ENCODE data around the gene TBX10.
A peak's percentile ranks its signal among the peaks of the same experiment; 100 is the strongest.

Gene TBX10

DNA sequence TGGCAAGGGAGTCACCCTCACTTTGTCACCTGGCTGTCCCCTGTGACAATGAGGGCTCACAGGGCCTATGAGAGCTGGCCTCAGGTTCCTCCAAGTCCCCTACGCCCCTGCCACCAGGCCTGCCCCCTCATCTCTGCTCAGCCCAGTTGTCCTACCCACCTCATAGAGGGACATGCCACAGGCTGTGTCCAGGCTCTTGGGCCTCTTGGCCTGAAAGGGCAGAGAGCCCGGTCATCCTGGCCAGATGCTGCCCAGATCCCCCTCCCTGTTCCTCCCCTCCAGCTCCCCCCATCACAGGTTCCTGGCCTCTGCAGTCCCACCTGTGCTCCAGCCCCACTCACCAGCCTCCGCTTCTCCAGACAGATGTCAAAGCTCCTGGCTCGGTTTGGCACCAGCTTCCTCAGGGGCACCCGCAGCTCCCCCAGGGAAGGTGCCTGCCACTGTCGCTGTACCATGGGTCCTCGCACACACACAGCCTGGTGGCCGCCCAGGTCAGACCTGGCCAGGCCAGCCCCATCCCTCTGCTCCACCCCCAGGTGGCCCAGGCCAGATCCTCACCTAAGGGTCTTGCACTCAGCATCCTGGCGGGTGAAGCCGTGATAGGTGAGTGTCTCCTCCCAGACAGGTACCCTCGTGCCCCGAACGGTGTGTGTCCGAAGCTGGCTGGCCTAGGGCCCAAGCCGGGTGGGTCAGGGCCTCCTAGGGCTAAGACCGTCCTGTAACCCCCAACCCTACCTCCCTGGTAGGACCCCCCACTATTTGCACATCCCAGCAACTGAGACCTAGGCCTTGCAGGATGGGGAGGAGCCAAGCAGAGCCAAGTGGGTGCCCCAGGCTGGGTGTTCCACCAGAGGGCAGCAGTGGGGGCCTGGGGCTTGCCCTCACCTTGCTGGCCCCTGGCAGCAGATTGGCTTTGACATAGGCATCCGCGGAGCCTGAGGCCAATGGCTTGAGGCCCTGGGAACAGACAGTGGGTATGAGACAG lies 24.5 kb downstream of the TBX10 start:
- peaks cover 3 to 13% of the 10 kb centered on the region in 2 donors for H3K4me1 ChIP-seq (ENCODE audit: control insufficient read depth in 1 of 2, insufficient read depth in 2 of 2, low read length in 2 of 2)
- H3K27ac ChIP-seq (ENCODE audit: low read length): no peak overlapping the region
- no peaks in the 10 kb centered on the region for H3K9me3 ChIP-seq (ENCODE audit: control insufficient read depth in 1 of 2, low read length in 2 of 2)
- peaks cover 5 to 32% of the 10 kb centered on the region in 2 donors for H3K36me3 ChIP-seq (ENCODE audit: control insufficient read depth in 1 of 2, insufficient read depth in 2 of 2, low read length in 2 of 2)
- peak overlapping the region in 1 of 2 donors; percentile 58 for H3K4me3 ChIP-seq (ENCODE audit: low read depth in 1 of 2, low read length in 2 of 2)
- peaks cover 10% of the 10 kb centered on the region for H3K27me3 ChIP-seq (ENCODE audit: low read depth, low read length)

DNA sequence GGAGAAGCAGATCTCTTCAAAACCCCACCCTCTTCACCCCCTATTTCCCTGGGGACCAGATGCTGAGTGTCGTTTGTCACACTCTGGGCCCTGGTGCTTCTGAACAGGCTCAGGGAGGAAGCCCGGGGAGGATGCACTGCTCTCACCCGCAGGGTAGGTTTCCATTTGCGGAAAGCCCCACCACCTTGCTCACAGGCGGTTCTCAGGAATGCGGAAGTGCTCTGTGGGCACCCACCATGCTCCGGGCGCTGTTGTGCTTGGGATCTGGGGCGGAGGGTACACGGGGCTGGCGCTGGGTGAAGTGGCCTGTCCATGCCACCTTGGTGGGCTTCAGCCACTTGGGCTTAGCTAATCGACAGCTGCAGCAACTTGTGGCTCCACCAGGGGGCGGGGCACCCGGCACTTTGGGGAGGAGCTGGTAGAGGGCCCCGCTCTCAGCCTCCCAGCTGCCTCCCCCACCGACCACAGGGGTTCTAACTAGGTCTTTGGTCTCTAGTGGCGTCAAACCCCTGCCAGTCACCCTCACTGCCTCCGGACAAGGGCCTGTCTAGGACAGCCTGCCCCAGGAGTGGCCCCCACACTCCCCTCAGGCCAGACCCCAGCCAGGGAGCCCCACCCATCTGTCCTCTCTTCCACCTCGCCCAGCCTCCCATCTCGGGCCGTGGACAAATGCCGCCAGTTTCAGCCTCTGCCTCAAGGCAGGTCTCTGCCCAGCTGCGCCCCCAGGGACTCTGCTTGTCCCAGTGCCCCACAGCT lies 25.4 kb downstream of the TBX10 start:
- H3K4me3 ChIP-seq (ENCODE audit: low read depth in 1 of 2, low read length in 2 of 2): peak overlapping the region; percentile 55 to 58
- peaks cover 9 to 39% of the 10 kb centered on the region in 2 donors for H3K36me3 ChIP-seq (ENCODE audit: control insufficient read depth in 1 of 2, insufficient read depth in 2 of 2, low read length in 2 of 2)
- no peaks in the 10 kb centered on the region for H3K9me3 ChIP-seq (ENCODE audit: control insufficient read depth in 1 of 2, low read length in 2 of 2)
- H3K27me3 ChIP-seq (ENCODE audit: low read depth, low read length): peaks cover 10% of the 10 kb centered on the region
- H3K27ac ChIP-seq (ENCODE audit: low read length): peak overlapping the region; percentile 43
- peaks cover 3 to 13% of the 10 kb centered on the region in 2 donors for H3K4me1 ChIP-seq (ENCODE audit: control insufficient read depth in 1 of 2, insufficient read depth in 2 of 2, low read length in 2 of 2)

- Histone ChIP-seq H3K9me3 (ENCODE audit: control insufficient read depth in 1 of 2, low read length in 2 of 2) (no peaks in the 10 kb centered on the region), H3K27ac (ENCODE audit: low read length) (peak overlapping the region; percentile 43), H3K4me1 (ENCODE audit: control insufficient read depth in 1 of 2, insufficient read depth in 2 of 2, low read length in 2 of 2) (peaks cover 3 to 14% of the 10 kb centered on the region in 2 donors), H3K27me3 (ENCODE audit: low read depth, low read length) (peaks cover 10% of the 10 kb centered on the region), H3K36me3 (ENCODE audit: control insufficient read depth in 1 of 2, insufficient read depth in 2 of 2, low read length in 2 of 2) (peaks cover 16 to 46% of the 10 kb centered on the region in 2 donors), H3K4me3 (ENCODE audit: low read depth in 1 of 2, low read length in 2 of 2) (peak overlapping the region; percentile 55 to 58)
These were observed 26.1 kb downstream of the TBX10 start for GRCh38 chr11:67613313-67613959.

DNA sequence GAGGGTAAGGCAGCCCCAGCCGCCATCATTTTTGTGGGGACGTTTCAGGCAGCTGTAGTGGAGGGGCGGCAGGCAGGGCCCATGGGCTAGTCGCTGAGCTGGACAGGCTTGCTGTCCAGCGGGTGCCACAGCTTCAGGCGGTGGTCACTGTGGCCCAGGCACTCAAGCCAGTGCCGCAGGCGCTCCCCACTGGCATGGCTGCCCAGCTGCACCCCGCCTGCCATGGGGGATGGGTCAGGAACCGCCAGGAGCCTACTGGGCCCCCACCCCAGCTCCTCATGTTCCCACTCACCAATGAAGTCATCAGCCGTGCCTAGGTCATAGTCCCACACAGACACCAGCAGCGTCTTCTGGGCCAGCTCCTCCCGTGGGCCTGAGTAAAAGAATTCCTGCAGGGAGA lies 26.8 kb downstream of the TBX10 start:
- Histone ChIP-seq H3K36me3 (ENCODE audit: control insufficient read depth in 1 of 2, insufficient read depth in 2 of 2, low read length in 2 of 2) (peaks cover 18 to 47% of the 10 kb centered on the region in 2 donors), H3K4me3 (ENCODE audit: low read depth in 1 of 2, low read length in 2 of 2) (no peak overlapping the region), H3K27me3 (ENCODE audit: low read depth, low read length) (peaks cover 10% of the 10 kb centered on the region), H3K4me1 (ENCODE audit: control insufficient read depth in 1 of 2, insufficient read depth in 2 of 2, low read length in 2 of 2) (peaks cover 3 to 20% of the 10 kb centered on the region in 2 donors), H3K27ac (ENCODE audit: low read length) (no peak overlapping the region), H3K9me3 (ENCODE audit: control insufficient read depth in 1 of 2, low read length in 2 of 2) (no peaks in the 10 kb centered on the region)

DNA sequence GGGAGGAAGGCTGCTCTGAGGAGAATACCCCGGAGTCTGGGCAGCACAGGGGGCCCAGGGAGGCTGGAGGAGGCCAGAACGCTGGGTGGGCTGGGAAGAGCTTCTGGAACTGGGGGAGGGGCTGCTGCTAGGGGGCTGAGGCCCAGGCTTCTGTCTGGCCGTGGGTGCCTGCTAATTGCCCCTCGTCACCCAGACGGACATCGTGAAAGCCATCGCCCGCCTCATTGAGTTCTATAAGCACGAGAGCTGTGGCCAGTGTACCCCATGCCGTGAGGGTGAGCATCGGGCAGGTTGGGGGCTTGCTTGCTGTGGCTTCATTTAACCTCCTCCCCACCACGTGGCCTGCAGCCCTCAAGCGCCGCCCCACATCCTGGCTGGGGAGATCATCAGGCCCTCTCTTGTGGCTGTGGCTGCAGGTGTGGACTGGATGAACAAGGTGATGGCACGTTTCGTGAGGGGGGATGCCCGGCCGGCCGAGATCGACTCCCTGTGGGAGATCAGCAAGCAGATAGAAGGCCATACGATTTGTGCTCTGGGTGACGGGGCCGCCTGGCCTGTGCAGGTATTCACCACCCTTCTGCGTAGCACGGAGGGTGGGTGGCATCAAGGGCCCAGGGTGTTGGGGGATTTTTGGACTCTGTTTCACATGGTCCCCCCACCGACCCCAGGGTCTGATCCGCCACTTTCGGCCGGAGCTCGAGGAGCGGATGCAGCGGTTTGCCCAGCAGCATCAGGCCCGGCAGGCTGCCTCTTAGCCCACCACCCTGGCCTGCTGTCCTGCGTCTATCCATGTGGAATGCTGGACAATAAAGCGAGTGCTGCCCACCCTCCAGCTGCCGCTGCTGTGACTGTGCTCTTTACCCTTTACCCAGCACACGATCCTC lies 27.6 kb downstream of the TBX10 start:
- Histone ChIP-seq H3K36me3 (ENCODE audit: control insufficient read depth in 1 of 2, insufficient read depth in 2 of 2, low read length in 2 of 2) (peaks cover 18 to 47% of the 10 kb centered on the region in 2 donors), H3K27me3 (ENCODE audit: low read depth, low read length) (peaks cover 10% of the 10 kb centered on the region), H3K4me1 (ENCODE audit: control insufficient read depth in 1 of 2, insufficient read depth in 2 of 2, low read length in 2 of 2) (peaks cover 9 to 29% of the 10 kb centered on the region in 2 donors), H3K9me3 (ENCODE audit: control insufficient read depth in 1 of 2, low read length in 2 of 2) (no peaks in the 10 kb centered on the region), H3K27ac (ENCODE audit: low read length) (no peak overlapping the region), H3K4me3 (ENCODE audit: low read depth in 1 of 2, low read length in 2 of 2) (no peak overlapping the region)

DNA sequence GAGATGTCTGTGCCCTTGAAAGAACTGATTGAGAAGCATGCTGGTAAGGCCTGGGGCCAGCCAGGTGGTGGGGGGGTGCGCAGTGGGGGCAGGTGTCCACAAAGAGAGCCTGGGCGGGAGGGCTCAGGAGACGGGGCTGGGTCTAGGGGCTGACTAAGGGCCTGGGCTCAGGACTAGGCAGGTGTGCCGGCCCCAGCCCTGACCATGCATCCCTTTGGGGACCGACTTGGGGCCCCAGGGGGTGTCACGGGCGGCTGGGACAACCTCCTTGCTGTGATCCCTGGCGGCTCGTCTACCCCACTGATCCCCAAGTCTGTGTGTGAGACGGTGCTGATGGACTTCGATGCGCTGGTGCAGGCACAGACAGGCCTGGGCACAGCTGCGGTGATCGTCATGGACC lies 28.4 kb downstream of the TBX10 start:
- no peak overlapping the region for H3K27ac ChIP-seq (ENCODE audit: low read length)
- no peaks in the 10 kb centered on the region for H3K9me3 ChIP-seq (ENCODE audit: control insufficient read depth in 1 of 2, low read length in 2 of 2)
- H3K4me1 ChIP-seq (ENCODE audit: control insufficient read depth in 1 of 2, insufficient read depth in 2 of 2, low read length in 2 of 2): peaks cover 9 to 30% of the 10 kb centered on the region in 2 donors
- H3K36me3 ChIP-seq (ENCODE audit: control insufficient read depth in 1 of 2, insufficient read depth in 2 of 2, low read length in 2 of 2): peaks cover 18 to 47% of the 10 kb centered on the region in 2 donors
- no peak overlapping the region for H3K4me3 ChIP-seq (ENCODE audit: low read depth in 1 of 2, low read length in 2 of 2)
- H3K27me3 ChIP-seq (ENCODE audit: low read depth, low read length): peaks cover 10% of the 10 kb centered on the region

DNA sequence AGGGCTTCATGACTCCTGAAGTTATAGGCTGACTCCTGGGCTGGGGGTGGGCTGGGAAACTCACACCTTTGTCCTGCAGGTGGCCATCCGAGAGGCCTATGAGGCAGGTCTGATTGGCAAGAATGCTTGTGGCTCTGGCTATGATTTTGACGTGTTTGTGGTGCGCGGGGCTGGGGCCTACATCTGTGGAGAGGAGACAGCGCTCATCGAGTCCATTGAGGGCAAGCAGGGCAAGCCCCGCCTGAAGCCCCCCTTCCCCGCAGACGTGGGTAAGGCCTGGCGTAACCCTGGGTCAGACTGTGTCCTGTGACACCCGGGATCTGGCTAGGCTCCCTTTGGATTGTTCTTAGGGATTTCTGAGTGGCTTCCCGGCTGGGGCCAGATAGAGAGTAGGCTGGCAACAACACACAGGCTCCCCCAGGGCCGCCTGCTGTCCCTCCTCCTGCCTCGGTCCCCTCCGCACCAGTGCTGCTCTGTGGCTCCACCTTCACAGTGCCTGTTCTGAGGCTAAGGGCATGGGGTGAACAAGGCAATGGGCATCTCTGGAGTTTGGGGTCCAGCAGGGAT lies 29.2 kb downstream of the TBX10 start:
- Histone ChIP-seq H3K4me3 (ENCODE audit: low read depth in 1 of 2, low read length in 2 of 2) (no peak overlapping the region), H3K9me3 (ENCODE audit: control insufficient read depth in 1 of 2, low read length in 2 of 2) (no peaks in the 10 kb centered on the region), H3K36me3 (ENCODE audit: control insufficient read depth in 1 of 2, insufficient read depth in 2 of 2, low read length in 2 of 2) (peaks cover 18 to 47% of the 10 kb centered on the region in 2 donors), H3K27me3 (ENCODE audit: low read depth, low read length) (peaks cover 9% of the 10 kb centered on the region), H3K27ac (ENCODE audit: low read length) (no peak overlapping the region), H3K4me1 (ENCODE audit: control insufficient read depth in 1 of 2, insufficient read depth in 2 of 2, low read length in 2 of 2) (peaks cover 9 to 33% of the 10 kb centered on the region in 2 donors)

- H3K27ac ChIP-seq (ENCODE audit: low read length): no peak overlapping the region
- peaks cover 9 to 28% of the 10 kb centered on the region in 2 donors for H3K4me1 ChIP-seq (ENCODE audit: control insufficient read depth in 1 of 2, insufficient read depth in 2 of 2, low read length in 2 of 2)
These were observed 30.2 kb downstream of the TBX10 start for GRCh38 chr11:67609316-67609715.

GRCh38 chr11:67608486-67608885 lies 31.1 kb downstream of the TBX10 start:
- Histone ChIP-seq H3K9me3 (ENCODE audit: control insufficient read depth in 1 of 2, low read length in 2 of 2) (no peaks in the 10 kb centered on the region), H3K27ac (ENCODE audit: low read length) (no peak overlapping the region), H3K27me3 (ENCODE audit: low read depth, low read length) (no peaks in the 10 kb centered on the region), H3K36me3 (ENCODE audit: control insufficient read depth in 1 of 2, insufficient read depth in 2 of 2, low read length in 2 of 2) (peaks cover 18 to 47% of the 10 kb centered on the region in 2 donors), H3K4me3 (ENCODE audit: low read depth in 1 of 2, low read length in 2 of 2) (no peak overlapping the region), H3K4me1 (ENCODE audit: control insufficient read depth in 1 of 2, insufficient read depth in 2 of 2, low read length in 2 of 2) (peaks cover 6 to 20% of the 10 kb centered on the region in 2 donors)

More at GRCh38 chr11:67609316-67609715, 30.2 kb downstream of the TBX10 start:
- H3K9me3 ChIP-seq (ENCODE audit: control insufficient read depth in 1 of 2, low read length in 2 of 2): no peaks in the 10 kb centered on the region
- H3K4me3 ChIP-seq (ENCODE audit: low read depth in 1 of 2, low read length in 2 of 2): no peak overlapping the region
- peaks cover 18 to 47% of the 10 kb centered on the region in 2 donors for H3K36me3 ChIP-seq (ENCODE audit: control insufficient read depth in 1 of 2, insufficient read depth in 2 of 2, low read length in 2 of 2)
- H3K27me3 ChIP-seq (ENCODE audit: low read depth, low read length): no peaks in the 10 kb centered on the region

- Histone ChIP-seq H3K27ac (ENCODE audit: low read length) (peak overlapping the region; percentile 84), H3K4me3 (ENCODE audit: low read depth in 1 of 2, low read length in 2 of 2) (peak overlapping the region; percentile 93 to 98), H3K4me1 (ENCODE audit: control insufficient read depth in 1 of 2, insufficient read depth in 2 of 2, low read length in 2 of 2) (peaks cover 6 to 20% of the 10 kb centered on the region in 2 donors), H3K36me3 (ENCODE audit: control insufficient read depth in 1 of 2, insufficient read depth in 2 of 2, low read length in 2 of 2) (peaks cover 18 to 40% of the 10 kb centered on the region in 2 donors), H3K9me3 (ENCODE audit: control insufficient read depth in 1 of 2, low read length in 2 of 2) (no peaks in the 10 kb centered on the region), H3K27me3 (ENCODE audit: low read depth, low read length) (no peaks in the 10 kb centered on the region)
These were observed 32.1 kb downstream of the TBX10 start for GRCh38 chr11:67607507-67607906.
